Measurements from ENCODE around the gene WWOX. TPM values are rescaled to one million over a fixed set of nuclear protein-coding genes. Genes with fewer than 3 reads are reported as not detected.

WWOX gene
- total RNA-seq, 1 experiment from 2014 or later = 28.3 TPM

- ChIA-PET POLR2A (ENCODE audit: unreplicated experiment) (no interaction called here), CTCF (no interaction called here)
- 0 out of 2 replicates have a peak, but pooled peaks cover 5% of the 10 kb centered on the region for H3K27me3 ChIP-seq (ENCODE audit: low read length)
- H3K4me3 ChIP-seq (ENCODE audit: low read length) = no peak overlapping the region
- H3K9me2 ChIP-seq (replicated peaks; ENCODE audit: low read length) = no peaks in the 10 kb centered on the region
- no peaks in the 10 kb centered on the region for H3K79me2 ChIP-seq (ENCODE audit: low read length)
- DNase-seq = no peak
- ATAC-seq = no peak
- no TSS peak for BruUV-seq (replicated peaks)
- no peaks in the 10 kb centered on the region for H3K36me3 ChIP-seq (ENCODE audit: low read depth, low read length)
- H3K27ac ChIP-seq (ENCODE audit: low read length) = no peak overlapping the region
- no peaks in the 10 kb centered on the region for H3K4me1 ChIP-seq (ENCODE audit: insufficient read depth, low read length)
- H3K4me2 ChIP-seq (ENCODE audit: low read length) = no peak overlapping the region
- no peaks in the 10 kb centered on the region for H4K20me1 ChIP-seq (ENCODE audit: low read length)
- TF ChIP-seq EZH2phosphoT487 (IDR thresholded peaks at IDR 0.05; ENCODE audit: borderline replicate concordance, low read length) (no peak), EZH2 (IDR thresholded peaks at IDR 0.05; ENCODE audit: low read length, unreplicated experiment) (no peak)
- TF ChIP-seq, protein P1, sequence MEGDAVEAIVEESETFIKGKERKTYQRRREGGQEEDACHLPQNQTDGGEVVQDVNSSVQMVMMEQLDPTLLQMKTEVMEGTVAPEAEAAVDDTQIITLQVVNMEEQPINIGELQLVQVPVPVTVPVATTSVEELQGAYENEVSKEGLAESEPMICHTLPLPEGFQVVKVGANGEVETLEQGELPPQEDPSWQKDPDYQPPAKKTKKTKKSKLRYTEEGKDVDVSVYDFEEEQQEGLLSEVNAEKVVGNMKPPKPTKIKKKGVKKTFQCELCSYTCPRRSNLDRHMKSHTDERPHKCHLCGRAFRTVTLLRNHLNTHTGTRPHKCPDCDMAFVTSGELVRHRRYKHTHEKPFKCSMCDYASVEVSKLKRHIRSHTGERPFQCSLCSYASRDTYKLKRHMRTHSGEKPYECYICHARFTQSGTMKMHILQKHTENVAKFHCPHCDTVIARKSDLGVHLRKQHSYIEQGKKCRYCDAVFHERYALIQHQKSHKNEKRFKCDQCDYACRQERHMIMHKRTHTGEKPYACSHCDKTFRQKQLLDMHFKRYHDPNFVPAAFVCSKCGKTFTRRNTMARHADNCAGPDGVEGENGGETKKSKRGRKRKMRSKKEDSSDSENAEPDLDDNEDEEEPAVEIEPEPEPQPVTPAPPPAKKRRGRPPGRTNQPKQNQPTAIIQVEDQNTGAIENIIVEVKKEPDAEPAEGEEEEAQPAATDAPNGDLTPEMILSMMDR (conservative IDR thresholded peaks at IDR 0.05; ENCODE audit: low read depth, low read length) = no peak
- no peaks in the 10 kb centered on the region for H3K9me3 ChIP-seq (ENCODE audit: low read length)
- H3F3A ChIP-seq (ENCODE audit: low read length, unreplicated experiment) = no peaks in the 10 kb centered on the region
- H2AFZ ChIP-seq (ENCODE audit: low read length) = no peak overlapping the region
- H3K9ac ChIP-seq (ENCODE audit: low read length) = no peak overlapping the region
- intact Hi-C loops (cut with micrococcal nuclease) = no loop called here
These were observed 1069.8 kb downstream of the WWOX start for GRCh38 chr16:79169239-79169638.

DNA sequence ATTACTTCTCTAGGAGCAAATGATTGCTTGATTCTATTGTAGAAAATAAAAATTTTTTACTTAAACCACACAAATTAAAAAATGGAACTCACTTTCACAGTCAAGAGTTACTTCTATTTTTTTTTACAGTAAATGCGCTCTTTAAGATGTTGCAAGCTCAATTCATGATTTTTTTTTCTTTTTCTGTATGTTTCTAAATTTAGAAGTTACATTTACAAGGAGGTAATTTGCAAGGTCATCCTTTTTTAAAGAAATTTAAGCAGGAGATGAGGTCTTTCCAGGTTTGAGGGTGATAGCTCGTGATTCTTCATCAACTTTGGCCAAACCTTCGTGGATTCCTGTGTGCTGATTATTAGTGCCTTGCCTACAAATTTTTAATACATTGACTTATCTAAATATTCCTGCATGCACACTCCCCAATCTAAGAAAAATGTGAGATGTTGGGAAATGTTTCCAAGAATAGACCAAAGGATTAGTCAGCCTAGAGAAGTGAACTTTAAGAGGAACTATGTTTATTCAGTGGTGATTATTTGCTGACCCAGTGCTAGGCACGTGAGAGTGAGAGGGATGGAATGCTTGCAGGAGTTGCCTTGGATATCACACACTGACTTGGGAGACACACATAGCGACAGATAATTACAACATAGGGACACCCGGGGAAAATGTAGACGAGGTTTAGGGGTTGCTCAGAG is 1071.2 kb downstream of the WWOX start:
- no peak overlapping the region for H3K9ac ChIP-seq (ENCODE audit: low read length)
- H3F3A ChIP-seq (ENCODE audit: low read length, unreplicated experiment) = no peaks in the 10 kb centered on the region
- H3K27me3 ChIP-seq (ENCODE audit: low read length) = 0 out of 2 replicates have a peak, but pooled peaks cover 5% of the 10 kb centered on the region
- no peak for TF ChIP-seq EZH2 (IDR thresholded peaks at IDR 0.05; ENCODE audit: low read length, unreplicated experiment)
- TF ChIP-seq, protein P1 (conservative IDR thresholded peaks at IDR 0.05; ENCODE audit: low read depth, low read length) = no peak
- TF ChIP-seq EZH2phosphoT487 (IDR thresholded peaks at IDR 0.05; ENCODE audit: borderline replicate concordance, low read length) = no peak
- ChIA-PET POLR2A (ENCODE audit: unreplicated experiment) (no interaction called here), CTCF (no interaction called here)
- H4K20me1 ChIP-seq (ENCODE audit: low read length) = no peaks in the 10 kb centered on the region
- H3K27ac ChIP-seq (ENCODE audit: low read length) = no peak overlapping the region
- no peaks in the 10 kb centered on the region for H3K4me1 ChIP-seq (ENCODE audit: insufficient read depth, low read length)
- H3K4me3 ChIP-seq (ENCODE audit: low read length) = no peak overlapping the region
- no peaks in the 10 kb centered on the region for H3K9me3 ChIP-seq (ENCODE audit: low read length)
- BruUV-seq (replicated peaks) = no TSS peak
- ATAC-seq (no peak), DNase-seq (no peak)
- intact Hi-C loops (cut with micrococcal nuclease) = no loop called here
- H3K79me2 ChIP-seq (ENCODE audit: low read length) = no peaks in the 10 kb centered on the region
- H3K9me2 ChIP-seq (replicated peaks; ENCODE audit: low read length) = no peaks in the 10 kb centered on the region
- H2AFZ ChIP-seq (ENCODE audit: low read length) = no peak overlapping the region
- H3K4me2 ChIP-seq (ENCODE audit: low read length) = no peak overlapping the region
- H3K36me3 ChIP-seq (ENCODE audit: low read depth, low read length) = no peaks in the 10 kb centered on the region

GRCh38 chr16:79171504-79171903 is 1072.0 kb downstream of the WWOX start:
- ATAC-seq = no peak
- Histone ChIP-seq H3K27ac (ENCODE audit: low read length) (no peak overlapping the region), H2AFZ (ENCODE audit: low read length) (no peak overlapping the region), H3K9me3 (ENCODE audit: low read length) (no peaks in the 10 kb centered on the region), H3K4me1 (ENCODE audit: insufficient read depth, low read length) (no peaks in the 10 kb centered on the region), H4K20me1 (ENCODE audit: low read length) (no peaks in the 10 kb centered on the region), H3K9ac (ENCODE audit: low read length) (no peak overlapping the region), H3F3A (ENCODE audit: low read length, unreplicated experiment) (no peaks in the 10 kb centered on the region), H3K79me2 (ENCODE audit: low read length) (no peaks in the 10 kb centered on the region), H3K27me3 (ENCODE audit: low read length) (0 out of 2 replicates have a peak, but pooled peaks cover under 1% of the 10 kb centered on the region), H3K36me3 (ENCODE audit: low read depth, low read length) (no peaks in the 10 kb centered on the region), H3K4me2 (ENCODE audit: low read length) (no peak overlapping the region), H3K9me2 (replicated peaks; ENCODE audit: low read length) (no peaks in the 10 kb centered on the region), H3K4me3 (ENCODE audit: low read length) (no peak overlapping the region)
- intact Hi-C loops (cut with micrococcal nuclease) = no loop called here
- ChIA-PET POLR2A (ENCODE audit: unreplicated experiment) (no interaction called here), CTCF (no interaction called here)
- DNase-seq = no peak
- no TSS peak for BruUV-seq (replicated peaks)
- no peak for TF ChIP-seq EZH2 (IDR thresholded peaks at IDR 0.05; ENCODE audit: low read length, unreplicated experiment)
- TF ChIP-seq EZH2phosphoT487 (IDR thresholded peaks at IDR 0.05; ENCODE audit: borderline replicate concordance, low read length) = no peak
- TF ChIP-seq, protein P1 (conservative IDR thresholded peaks at IDR 0.05; ENCODE audit: low read depth, low read length) = no peak
